ENCODE data around the gene RUNX3.

Gene RUNX3

DNA sequence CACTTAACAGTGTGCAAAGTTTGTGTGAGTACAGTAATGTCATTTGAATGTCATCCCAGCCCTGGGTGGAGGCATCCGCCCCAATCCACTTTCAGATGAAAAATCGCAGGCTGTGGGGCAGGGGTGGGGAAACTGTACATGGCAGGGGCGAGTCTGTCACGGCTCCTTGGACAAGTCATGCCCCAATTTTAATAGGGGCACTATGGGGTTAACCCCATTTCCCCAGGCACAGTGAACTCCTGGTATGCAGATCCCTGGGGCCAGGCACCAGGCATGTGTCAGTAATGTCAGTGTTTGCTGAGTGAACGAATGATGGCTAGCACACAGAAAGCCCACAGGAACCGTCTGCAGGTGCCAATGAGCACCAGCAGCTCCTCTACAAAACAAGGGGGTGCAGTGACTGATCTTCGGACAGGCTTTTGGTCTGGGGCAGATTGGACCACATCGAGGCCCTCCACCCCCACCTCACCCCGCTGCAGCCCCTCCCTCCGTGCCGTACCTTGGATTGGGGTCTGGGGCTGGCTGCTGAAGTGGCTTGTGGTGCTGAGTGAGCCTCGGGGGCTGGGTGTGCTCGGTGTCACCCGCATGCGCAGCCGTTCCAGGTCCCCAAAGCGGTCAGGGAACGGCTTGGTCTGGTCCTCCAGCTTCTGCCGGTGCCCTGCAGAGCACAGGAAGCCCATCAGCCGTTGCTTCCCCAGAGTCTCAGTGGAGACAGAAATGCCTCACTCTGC, 23.2 kb downstream of the RUNX3 start:
- no peak for DNase-seq (ENCODE audit: low read depth in 2 of 2)
- no peak overlapping the region for H3K4me3 ChIP-seq (replicated peaks in 1 of 2; ENCODE audit: low read depth in 2 of 2, low read length in 2 of 2)
- TF ChIP-seq, protein P1, sequence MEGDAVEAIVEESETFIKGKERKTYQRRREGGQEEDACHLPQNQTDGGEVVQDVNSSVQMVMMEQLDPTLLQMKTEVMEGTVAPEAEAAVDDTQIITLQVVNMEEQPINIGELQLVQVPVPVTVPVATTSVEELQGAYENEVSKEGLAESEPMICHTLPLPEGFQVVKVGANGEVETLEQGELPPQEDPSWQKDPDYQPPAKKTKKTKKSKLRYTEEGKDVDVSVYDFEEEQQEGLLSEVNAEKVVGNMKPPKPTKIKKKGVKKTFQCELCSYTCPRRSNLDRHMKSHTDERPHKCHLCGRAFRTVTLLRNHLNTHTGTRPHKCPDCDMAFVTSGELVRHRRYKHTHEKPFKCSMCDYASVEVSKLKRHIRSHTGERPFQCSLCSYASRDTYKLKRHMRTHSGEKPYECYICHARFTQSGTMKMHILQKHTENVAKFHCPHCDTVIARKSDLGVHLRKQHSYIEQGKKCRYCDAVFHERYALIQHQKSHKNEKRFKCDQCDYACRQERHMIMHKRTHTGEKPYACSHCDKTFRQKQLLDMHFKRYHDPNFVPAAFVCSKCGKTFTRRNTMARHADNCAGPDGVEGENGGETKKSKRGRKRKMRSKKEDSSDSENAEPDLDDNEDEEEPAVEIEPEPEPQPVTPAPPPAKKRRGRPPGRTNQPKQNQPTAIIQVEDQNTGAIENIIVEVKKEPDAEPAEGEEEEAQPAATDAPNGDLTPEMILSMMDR (IDR thresholded peaks at IDR 0.05; ENCODE audit: low read depth, low read length): no peak

DNA sequence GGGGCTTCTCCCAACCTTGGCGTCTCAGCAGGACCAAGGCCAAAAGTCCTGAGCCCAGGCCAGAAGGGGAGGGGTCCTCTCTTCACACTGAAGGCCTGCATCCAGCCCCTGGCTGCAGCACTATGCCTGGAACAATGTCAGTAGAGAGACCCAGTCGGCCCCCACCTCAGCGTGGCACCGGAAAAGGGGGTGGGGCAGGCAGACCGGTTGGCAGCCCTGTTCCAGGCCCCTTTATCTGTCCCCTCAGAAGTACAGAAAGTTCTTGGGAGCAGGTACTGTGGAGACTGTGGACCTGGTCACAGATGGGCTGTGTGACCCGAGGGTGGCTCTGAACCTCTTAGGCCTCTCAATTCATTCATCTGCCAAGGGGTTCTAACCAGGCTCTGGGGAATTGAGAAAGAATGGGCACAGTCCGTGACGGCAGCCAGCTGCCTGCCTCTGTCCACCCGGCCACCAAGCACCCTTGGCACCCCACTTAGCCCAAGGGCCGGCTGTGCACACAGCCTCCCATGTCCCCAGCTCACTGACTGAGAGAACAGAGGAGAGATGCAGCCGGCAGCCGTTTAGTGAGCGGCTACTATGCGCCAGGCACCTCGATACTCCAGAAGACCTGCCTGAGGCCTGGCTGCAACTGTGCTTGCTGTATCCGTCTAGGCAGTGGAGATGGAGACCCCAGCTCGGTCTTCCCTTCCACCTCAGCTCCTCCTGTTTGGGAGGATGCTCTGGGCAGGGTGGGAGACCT, 23.9 kb downstream of the RUNX3 start:
- DNase-seq (ENCODE audit: low read depth in 2 of 2): no peak
- H3K4me3 ChIP-seq (replicated peaks in 1 of 2; ENCODE audit: low read depth in 2 of 2, low read length in 2 of 2): no peak overlapping the region
- TF ChIP-seq, protein P1 (IDR thresholded peaks at IDR 0.05; ENCODE audit: low read depth, low read length): no peak

DNA sequence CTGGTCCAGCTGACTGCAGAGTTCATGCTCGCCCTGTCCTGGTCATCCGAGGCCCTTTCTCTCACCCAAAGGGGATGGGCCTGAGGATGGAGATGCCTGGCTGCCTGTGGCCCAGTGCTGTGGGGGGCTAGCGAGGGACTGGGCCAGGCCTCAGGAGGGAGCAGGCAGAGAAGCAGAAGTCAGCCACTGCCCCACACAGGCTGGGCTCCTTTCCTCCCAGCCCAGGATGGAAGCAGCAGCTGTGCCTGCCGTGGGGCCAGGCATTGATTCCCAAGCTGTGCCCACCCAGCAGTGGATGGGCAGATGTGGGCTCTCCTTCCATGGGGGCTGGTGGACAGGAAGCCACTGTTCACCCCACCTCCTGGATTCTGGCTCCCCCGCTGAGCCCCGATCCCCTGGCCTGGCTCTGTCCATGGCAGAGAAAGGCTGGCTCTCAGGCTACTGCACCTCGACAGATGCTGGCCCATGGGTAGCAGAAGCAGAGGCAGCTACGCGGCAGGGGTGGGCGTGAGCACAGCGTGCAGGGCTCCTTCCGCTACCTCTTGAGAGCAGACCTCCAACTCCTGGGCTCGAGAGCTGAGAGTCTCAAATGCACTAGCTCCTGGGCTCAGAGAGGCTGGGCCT, 24.6 kb downstream of the RUNX3 start:
- DNase-seq (ENCODE audit: low read depth in 2 of 2): no peak

DNA sequence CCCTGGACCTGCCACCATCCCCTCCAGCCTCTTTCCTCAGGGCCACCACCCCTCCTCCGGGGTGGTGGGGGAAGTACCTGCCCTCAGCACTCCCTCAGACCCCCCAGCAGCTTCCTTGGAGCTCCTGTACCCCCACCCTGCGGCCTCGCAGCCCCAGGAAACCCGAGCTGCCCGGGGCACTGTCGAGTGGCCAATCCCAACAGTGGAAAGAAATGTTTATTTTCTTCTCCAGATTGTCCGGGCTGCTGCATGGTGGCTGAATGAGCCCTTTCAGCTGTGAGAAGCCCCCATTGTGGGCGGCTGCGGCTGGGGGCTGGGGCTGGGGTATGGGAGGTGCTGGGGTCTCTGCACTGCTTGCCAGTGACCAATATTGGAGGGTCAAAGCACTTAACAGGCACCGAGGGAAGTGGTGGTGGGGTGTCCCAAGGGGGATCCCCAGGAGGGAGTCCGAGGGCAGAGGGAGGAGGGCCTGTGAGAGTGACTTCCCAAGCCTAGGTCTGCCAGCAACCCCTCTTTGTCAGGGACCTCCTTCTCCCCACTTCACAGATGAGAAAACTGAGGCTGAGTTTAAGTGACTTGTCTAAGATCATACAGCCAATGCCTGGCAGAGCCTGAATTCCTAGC, 25.2 kb downstream of the RUNX3 start:
- TF ChIP-seq, protein P1 (IDR thresholded peaks at IDR 0.05; ENCODE audit: low read depth, low read length): no peak
- no peak overlapping the region for H3K4me3 ChIP-seq (replicated peaks in 1 of 2; ENCODE audit: low read depth in 2 of 2, low read length in 2 of 2)
- DNase-seq (ENCODE audit: low read depth in 2 of 2): no peak

More for the DNA sequence above, 24.6 kb downstream of the RUNX3 start:
- TF ChIP-seq, protein P1 (IDR thresholded peaks at IDR 0.05; ENCODE audit: low read depth, low read length): no peak
- H3K4me3 ChIP-seq (replicated peaks in 1 of 2; ENCODE audit: low read depth in 2 of 2, low read length in 2 of 2): no peak overlapping the region

DNA sequence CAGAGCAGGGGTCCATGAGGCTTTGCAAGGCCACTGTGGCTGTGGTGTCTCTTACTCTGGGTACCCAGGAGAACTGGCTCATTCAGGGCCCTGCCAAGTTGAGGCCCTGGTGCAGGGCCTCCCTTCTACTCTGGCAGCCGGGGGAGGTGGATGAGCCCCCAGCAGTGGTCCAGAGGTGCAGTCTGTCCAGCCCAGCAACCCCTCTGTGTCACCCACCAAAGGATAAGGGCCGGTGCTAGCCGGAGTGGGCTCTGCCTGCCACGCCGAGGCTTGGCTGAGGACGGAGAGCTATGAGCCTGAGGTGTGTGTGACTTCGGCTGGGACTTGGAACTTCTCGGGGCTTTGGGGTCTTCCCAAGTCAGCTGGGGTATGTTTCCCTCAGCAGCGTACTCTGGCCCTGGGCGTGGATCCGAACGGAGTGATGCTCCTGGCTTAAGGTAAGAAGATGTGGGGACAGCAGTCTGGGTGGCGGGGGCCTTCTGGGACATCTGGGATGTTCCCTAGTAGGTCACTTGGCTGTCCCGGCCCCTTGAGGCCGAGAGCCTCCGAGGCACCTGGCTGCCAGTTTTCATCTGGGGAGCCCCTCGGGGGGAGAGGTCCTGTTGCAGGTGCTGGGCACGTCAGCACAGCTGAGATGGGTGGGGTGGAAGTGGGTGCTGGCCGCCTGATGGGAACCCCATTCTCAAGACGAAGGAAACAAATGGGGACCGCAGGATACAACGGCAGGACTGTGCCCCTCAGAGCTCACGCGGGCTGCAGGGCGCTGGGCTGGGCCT, 25.9 kb downstream of the RUNX3 start:
- no peak overlapping the region for H3K4me3 ChIP-seq (replicated peaks in 1 of 2; ENCODE audit: low read depth in 2 of 2, low read length in 2 of 2)
- TF ChIP-seq, protein P1 (IDR thresholded peaks at IDR 0.05; ENCODE audit: low read depth, low read length): no peak
- DNase-seq (ENCODE audit: low read depth in 2 of 2): no peak

DNA sequence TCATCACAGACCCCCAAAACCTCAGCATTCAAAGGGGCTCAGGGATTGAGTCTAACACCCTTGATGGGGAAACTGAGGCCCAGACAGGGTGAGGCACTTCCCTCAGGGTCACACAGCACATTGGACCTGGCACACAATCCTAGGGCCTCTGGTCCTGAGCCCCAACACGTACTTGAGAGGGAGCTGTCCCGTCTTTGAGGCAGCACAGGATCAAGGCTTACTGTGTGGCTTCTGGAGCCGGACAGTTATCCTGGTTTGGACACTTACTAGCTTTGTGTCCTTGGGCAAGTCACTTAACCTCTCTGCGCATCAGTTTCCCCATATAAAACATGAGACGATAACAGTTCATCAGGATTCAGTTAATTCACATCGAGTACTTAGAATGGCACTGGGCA, 26.5 kb downstream of the RUNX3 start:
- TF ChIP-seq, protein P1 (IDR thresholded peaks at IDR 0.05; ENCODE audit: low read depth, low read length): no peak
- DNase-seq (ENCODE audit: low read depth in 2 of 2): no peak
- H3K4me3 ChIP-seq (replicated peaks in 1 of 2; ENCODE audit: low read depth in 2 of 2, low read length in 2 of 2): no peak overlapping the region
